Muscle of arm (tissue), 12 donors: Measurements from ENCODE around the gene ZIC3. TPM values are rescaled to one million over a fixed set of nuclear protein-coding genes. Genes with fewer than 3 reads are reported as not detected.

Experiments
- DNase-seq: peaks from one replicate; pipeline ENCODE4 v3.0.0-alpha.2; 2013
- polyA plus RNA-seq, 12 donors: library from polyadenylated mRNA; unstranded; fragments of 120-200 nt; gene quantifications; one replicate each; pipeline ENCODE4 v1.2.1, GENCODE V29; 2013; ENCODE audit not compliant: insufficient read length in 12 of 12

Gene ZIC3
- polyA plus RNA-seq, 12 donors: 0.05 to 12.9 (median 0.14) TPM; not detected in 5

- no peak for DNase-seq
These were observed 7.6 kb downstream of the ZIC3 start for GRCh38 chrX:137573324-137574101.

GRCh38 chrX:137574102-137574783 lies 8.3 kb downstream of the ZIC3 start:
- no peak for DNase-seq

- DNase-seq: no peak
These were observed 8.9 kb downstream of the ZIC3 start for GRCh38 chrX:137574784-137575293.

GRCh38 chrX:137575596-137576255 lies 9.8 kb downstream of the ZIC3 start:
- no peak for DNase-seq

GRCh38 chrX:137587151-137587550 lies 21.2 kb downstream of the ZIC3 start:
- no peak for DNase-seq

- DNase-seq: no peak
These were observed 34.8 kb downstream of the ZIC3 start for GRCh38 chrX:137600769-137601168.
